HEK293 (cell line): ENCODE data around the gene FAM216B.

Source experiments
- CTCF ChIA-PET: fragments of 350-600 bp; formaldehyde crosslinking; extraction: SDS; loops from one replicate; lab custom pipeline; 2021; ENCODE audit warnings: antibody characterized with exemption; lab: Yijun Ruan, JAX
- POLR2A ChIA-PET: fragments of 300-600 bp; formaldehyde crosslinking; extraction: SDS; loops from one replicate; lab custom pipeline; 2020; ENCODE audit warnings: antibody characterized with exemption, inconsistent platforms; lab: Yijun Ruan, JAX
- H3K27ac ChIP-seq: fragments of 200-500 bp; sonication (Bioruptor generic); 2 replicates; pipeline ENCODE4 v1.5.1; 2014; ENCODE audit warnings: low read depth, low read length, control low read depth, inconsistent platforms; ENCODE audit errors: extremely low read depth
- H3K36me3 ChIP-seq, 2 experiments: fragments of 200-500 bp in 1 of 2; sonication (Bioruptor generic) in 1 of 2; 1 replicate in 1 of 2; 2 replicates in 1 of 2; pipeline ENCODE4 v1.5.1; 2014 to 2017; ENCODE audit warnings: inconsistent platforms in 2 of 2, low read length in 2 of 2; ENCODE audit not compliant: control insufficient read depth in 2 of 2, insufficient read depth in 1 of 2
- H3K4me1 ChIP-seq: fragments of 200-500 bp; sonication (Bioruptor generic); 2 replicates; pipeline ENCODE4 v1.5.1; 2014; ENCODE audit warnings: mild to moderate bottlenecking, low read length, inconsistent platforms; ENCODE audit not compliant: control insufficient read depth, insufficient read depth
- H3K4me3 ChIP-seq: 2 replicates; pipeline ENCODE4 v1.5.1; 2011; ENCODE audit warnings: low read depth, mild to moderate bottlenecking, control low read depth, low read length, moderate library complexity
- H3K9me3 ChIP-seq: fragments of 200-500 bp; sonication (Bioruptor generic); 2 replicates; pipeline ENCODE4 v1.5.1; 2014; ENCODE audit warnings: low read depth, low read length, inconsistent platforms; ENCODE audit not compliant: control insufficient read depth, insufficient read depth
- BCL11A ChIP-seq: fragments of 450-650 bp; formaldehyde crosslinking; IDR thresholded peaks from 2 replicates; pipeline ENCODE4 v1.5.1; 2016; ENCODE audit warnings: low read depth, missing biosample characterization, missing genetic modification characterization
- GFI1B ChIP-seq: fragments of 450-650 bp; formaldehyde crosslinking; IDR thresholded peaks from 2 replicates; pipeline ENCODE4 v1.5.1; 2016; ENCODE audit warnings: missing biosample characterization, missing genetic modification characterization
- GLIS2 ChIP-seq: fragments of 450-650 bp; formaldehyde crosslinking; IDR thresholded peaks from 2 replicates; pipeline ENCODE4 v1.5.1; 2016; ENCODE audit warnings: missing biosample characterization, missing genetic modification characterization
- MYNN ChIP-seq: fragments of 450-650 bp; formaldehyde crosslinking; IDR thresholded peaks from 2 replicates; pipeline ENCODE4 v1.5.1; 2016; ENCODE audit warnings: missing biosample characterization, missing genetic modification characterization, borderline replicate concordance
- SALL2 ChIP-seq: fragments of 450-650 bp; formaldehyde crosslinking; IDR thresholded peaks from 2 replicates; pipeline ENCODE4 v1.5.0; 2017; ENCODE audit warnings: missing biosample characterization, mild to moderate bottlenecking, missing genetic modification characterization, borderline replicate concordance
- ZBTB1 ChIP-seq: fragments of 450-650 bp; formaldehyde crosslinking; IDR thresholded peaks from 2 replicates; pipeline ENCODE4 v1.5.1; 2016; ENCODE audit warnings: missing biosample characterization, missing genetic modification characterization
- ZBTB8A ChIP-seq: fragments of 450-650 bp; formaldehyde crosslinking; IDR thresholded peaks from 2 replicates; pipeline ENCODE4 v1.5.1; 2016; ENCODE audit warnings: missing biosample characterization, missing genetic modification characterization
- ZNF223 ChIP-seq: fragments of 450-650 bp; formaldehyde crosslinking; IDR thresholded peaks from 2 replicates; pipeline ENCODE4 v1.5.1; 2016; ENCODE audit warnings: missing biosample characterization, missing genetic modification characterization
- ZNF274 ChIP-seq, 2 experiments: fragments of 200-500 bp in 1 of 2; fragments of 450-650 bp in 1 of 2; sonication (Bioruptor generic) in 1 of 2; formaldehyde crosslinking in 1 of 2; IDR thresholded peaks; 2 replicates each; pipeline versions ENCODE4 v1.5.1 to v1.6.1; 2014 to 2016; ENCODE audit warnings: borderline replicate concordance in 1 of 2, inconsistent platforms in 1 of 2, low read length in 1 of 2, missing biosample characterization in 1 of 2, missing genetic modification characterization in 1 of 2
- ZNF324 ChIP-seq: fragments of 450-650 bp; formaldehyde crosslinking; IDR thresholded peaks from 2 replicates; pipeline ENCODE4 v1.5.1; 2016; ENCODE audit warnings: missing biosample characterization, missing genetic modification characterization
- ZNF423 ChIP-seq: fragments of 450-650 bp; formaldehyde crosslinking; IDR thresholded peaks from 2 replicates; pipeline ENCODE4 v1.5.1; 2016; ENCODE audit warnings: missing biosample characterization, missing genetic modification characterization
- ZNF433 ChIP-seq: fragments of 450-650 bp; formaldehyde crosslinking; IDR thresholded peaks from 2 replicates; pipeline ENCODE4 v1.5.1; 2016; ENCODE audit warnings: missing biosample characterization, missing genetic modification characterization, low read depth
- ZNF558 ChIP-seq: fragments of 450-650 bp; formaldehyde crosslinking; IDR thresholded peaks from 2 replicates; pipeline ENCODE4 v1.5.1; 2016; ENCODE audit warnings: missing biosample characterization, missing genetic modification characterization
- ZNF596 ChIP-seq: fragments of 450-650 bp; IDR thresholded peaks from 2 replicates; pipeline ENCODE4 v1.5.0; 2018; ENCODE audit warnings: missing biosample characterization, mild to moderate bottlenecking, missing genetic modification characterization, moderate library complexity
- ZNF626 ChIP-seq: fragments of 450-650 bp; sonication (Bioruptor Pico); formaldehyde crosslinking; IDR thresholded peaks from 2 replicates; pipeline ENCODE4 v1.5.1; 2018; ENCODE audit warnings: missing biosample characterization, missing genetic modification characterization, inconsistent platforms
- ZNF768 ChIP-seq: fragments of 450-650 bp; formaldehyde crosslinking; IDR thresholded peaks from 2 replicates; pipeline ENCODE4 v1.5.1; 2018; ENCODE audit warnings: missing biosample characterization, mild to moderate bottlenecking, missing genetic modification characterization
- ZXDB ChIP-seq: fragments of 450-650 bp; formaldehyde crosslinking; IDR thresholded peaks from 2 replicates; pipeline ENCODE4 v1.5.1; 2016; ENCODE audit warnings: missing biosample characterization, missing genetic modification characterization
- TF ChIP-seq, protein P1 (sequence below): fragments of 450-650 bp; formaldehyde crosslinking; IDR thresholded peaks from 2 replicates; pipeline ENCODE4 v1.5.1; 2016; ENCODE audit warnings: missing biosample characterization, missing genetic modification characterization
- TF ChIP-seq, protein P2 (sequence below): fragments of 450-650 bp; formaldehyde crosslinking; IDR thresholded peaks from 2 replicates; pipeline ENCODE4 v1.5.1; 2016; ENCODE audit warnings: missing biosample characterization, missing genetic modification characterization, borderline replicate concordance
- TF ChIP-seq, protein P3 (sequence below): fragments of 450-650 bp; formaldehyde crosslinking; IDR thresholded peaks from 2 replicates; pipeline ENCODE4 v1.5.1; 2017; ENCODE audit warnings: missing biosample characterization, missing genetic modification characterization
- TF ChIP-seq, protein P4 (sequence below): fragments of 450-650 bp; formaldehyde crosslinking; IDR thresholded peaks from 2 replicates; pipeline ENCODE4 v1.5.1; 2016; ENCODE audit warnings: missing biosample characterization, missing genetic modification characterization
- TF ChIP-seq, protein P5 (sequence below): fragments of 450-650 bp; IDR thresholded peaks from 2 replicates; pipeline ENCODE4 v1.5.1; 2018; ENCODE audit warnings: missing biosample characterization, missing genetic modification characterization

The FAM216B gene

DNA sequence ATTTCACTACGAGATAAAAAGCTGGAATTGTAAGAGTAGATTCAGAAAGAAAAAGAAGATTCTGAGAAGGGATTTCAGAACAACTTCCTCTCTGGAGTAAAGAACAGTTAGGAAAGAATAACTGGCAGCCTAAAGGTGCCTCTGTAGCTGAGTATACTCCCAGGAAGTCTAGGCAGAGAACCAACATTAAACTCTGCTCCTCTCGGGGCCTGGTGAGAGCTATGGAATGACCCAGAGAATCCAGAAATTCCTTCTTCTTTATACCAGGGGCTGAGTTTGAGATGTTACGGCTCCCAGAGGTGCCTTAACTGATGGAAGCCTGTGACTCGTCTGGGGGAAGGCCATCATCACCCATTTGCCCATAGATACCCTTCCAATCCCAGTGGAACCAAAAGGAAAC lies 39.1 kb downstream of the FAM216B start:
- TF ChIP-seq ZNF324 (tag by site-specific recombination), result no peak
- TF ChIP-seq, protein P1, sequence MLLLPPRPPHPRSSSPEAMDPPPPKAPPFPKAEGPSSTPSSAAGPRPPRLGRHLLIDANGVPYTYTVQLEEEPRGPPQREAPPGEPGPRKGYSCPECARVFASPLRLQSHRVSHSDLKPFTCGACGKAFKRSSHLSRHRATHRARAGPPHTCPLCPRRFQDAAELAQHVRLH (tag by site-specific recombination), result no peak
- TF ChIP-seq GFI1B (tag by site-specific recombination), result no peak
- no peak for TF ChIP-seq ZNF433 (tag by site-specific recombination)
- no peak for TF ChIP-seq GLIS2 (tag by site-specific recombination)
- TF ChIP-seq ZNF274 (IDR thresholded peaks at IDR 0.05; ENCODE audit: low read length), result no peak
- no peak for TF ChIP-seq ZNF274 (tag by site-specific recombination; IDR thresholded peaks at IDR 0.05; ENCODE audit: borderline replicate concordance)
- TF ChIP-seq, protein P2, sequence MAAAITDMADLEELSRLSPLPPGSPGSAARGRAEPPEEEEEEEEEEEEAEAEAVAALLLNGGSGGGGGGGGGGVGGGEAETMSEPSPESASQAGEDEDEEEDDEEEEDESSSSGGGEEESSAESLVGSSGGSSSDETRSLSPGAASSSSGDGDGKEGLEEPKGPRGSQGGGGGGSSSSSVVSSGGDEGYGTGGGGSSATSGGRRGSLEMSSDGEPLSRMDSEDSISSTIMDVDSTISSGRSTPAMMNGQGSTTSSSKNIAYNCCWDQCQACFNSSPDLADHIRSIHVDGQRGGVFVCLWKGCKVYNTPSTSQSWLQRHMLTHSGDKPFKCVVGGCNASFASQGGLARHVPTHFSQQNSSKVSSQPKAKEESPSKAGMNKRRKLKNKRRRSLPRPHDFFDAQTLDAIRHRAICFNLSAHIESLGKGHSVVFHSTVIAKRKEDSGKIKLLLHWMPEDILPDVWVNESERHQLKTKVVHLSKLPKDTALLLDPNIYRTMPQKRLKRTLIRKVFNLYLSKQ (tag by site-specific recombination), result no peak
- no peak for TF ChIP-seq ZBTB8A (tag by site-specific recombination)
- TF ChIP-seq, all 188 proteins: peak for 0
- CTCF ChIA-PET, result interaction anchor here (0.7 kb wide), 1 partner anchor 73 kb away, joined by 3 read pairs; no protein-coding TSS in a partner anchor
- no peak overlapping the region for H3K4me3 ChIP-seq
- H3K36me3 ChIP-seq, result no peaks in the 10 kb centered on the region
- H3K9me3 ChIP-seq, result no peaks in the 10 kb centered on the region
- POLR2A ChIA-PET, result no interaction called here
- H3K27ac ChIP-seq, result no peak overlapping the region
- H3K4me1 ChIP-seq, result no peaks in the 10 kb centered on the region

DNA sequence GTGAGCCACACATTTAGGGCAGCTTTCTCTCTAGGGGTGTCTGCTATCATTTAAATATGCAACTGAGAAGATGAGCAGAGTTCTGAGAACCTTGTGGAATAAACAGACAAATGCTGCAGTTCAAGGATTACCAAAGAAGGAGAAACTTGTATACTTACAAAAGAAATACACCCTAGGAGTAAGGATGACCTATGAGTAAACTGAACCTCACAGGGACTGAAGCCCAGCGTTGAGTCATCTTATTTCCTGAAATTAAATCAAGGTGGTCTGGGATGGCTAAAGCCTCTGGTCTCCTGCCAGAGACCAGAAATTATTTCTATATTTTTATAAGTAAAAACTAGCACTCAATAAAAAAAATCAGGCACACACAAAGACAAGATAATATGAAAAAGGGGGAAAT lies 40.1 kb downstream of the FAM216B start:
- CTCF ChIA-PET, result no interaction called here

DNA sequence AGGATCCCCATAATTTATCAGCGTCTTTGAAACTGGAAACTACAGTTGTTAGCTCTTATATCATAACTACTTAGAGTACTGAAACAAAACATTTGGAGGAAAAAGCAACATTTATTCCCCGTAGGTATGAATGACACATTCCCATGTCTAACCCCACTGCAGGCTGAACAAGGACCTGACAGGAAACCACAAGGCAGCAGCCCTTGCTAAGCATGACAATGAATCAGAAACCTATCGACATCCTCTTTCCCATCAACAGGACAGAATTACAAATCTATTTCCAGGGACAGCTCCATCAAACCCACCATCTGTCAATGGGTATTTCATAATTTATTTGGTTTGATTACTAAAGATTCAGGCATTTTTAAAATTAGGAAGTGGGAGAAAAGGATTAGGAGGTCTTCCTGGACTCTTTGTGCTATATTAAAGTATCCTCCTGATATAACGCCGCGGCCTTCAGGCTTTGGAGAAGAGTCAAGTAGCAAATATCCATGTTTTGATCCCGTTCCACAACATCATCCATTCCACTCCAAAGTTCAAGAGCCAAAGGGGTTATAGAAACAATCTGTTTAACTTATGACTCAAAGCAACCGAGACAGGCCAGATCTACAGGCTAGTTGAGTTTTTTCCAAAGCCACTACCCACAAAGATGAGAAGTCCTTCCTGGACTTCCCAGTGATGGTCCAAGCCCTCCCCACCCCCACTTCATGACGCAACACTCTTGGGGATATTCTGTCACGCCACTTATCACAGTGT lies 51.1 kb downstream of the FAM216B start:
- no peak overlapping the region for H3K4me3 ChIP-seq
- ChIA-PET POLR2A (no interaction called here), CTCF (no interaction called here)
- H3K27ac ChIP-seq, result no peak overlapping the region
- no peaks in the 10 kb centered on the region for H3K36me3 ChIP-seq
- H3K4me1 ChIP-seq, result no peaks in the 10 kb centered on the region
- H3K9me3 ChIP-seq, result no peaks in the 10 kb centered on the region
- TF ChIP-seq, protein P3, sequence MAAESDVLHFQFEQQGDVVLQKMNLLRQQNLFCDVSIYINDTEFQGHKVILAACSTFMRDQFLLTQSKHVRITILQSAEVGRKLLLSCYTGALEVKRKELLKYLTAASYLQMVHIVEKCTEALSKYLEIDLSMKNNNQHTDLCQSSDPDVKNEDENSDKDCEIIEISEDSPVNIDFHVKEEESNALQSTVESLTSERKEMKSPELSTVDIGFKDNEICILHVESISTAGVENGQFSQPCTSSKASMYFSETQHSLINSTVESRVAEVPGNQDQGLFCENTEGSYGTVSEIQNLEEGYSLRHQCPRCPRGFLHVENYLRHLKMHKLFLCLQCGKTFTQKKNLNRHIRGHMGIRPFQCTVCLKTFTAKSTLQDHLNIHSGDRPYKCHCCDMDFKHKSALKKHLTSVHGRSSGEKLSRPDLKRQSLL (tag by site-specific recombination), result no peak
- TF ChIP-seq, protein P4, sequence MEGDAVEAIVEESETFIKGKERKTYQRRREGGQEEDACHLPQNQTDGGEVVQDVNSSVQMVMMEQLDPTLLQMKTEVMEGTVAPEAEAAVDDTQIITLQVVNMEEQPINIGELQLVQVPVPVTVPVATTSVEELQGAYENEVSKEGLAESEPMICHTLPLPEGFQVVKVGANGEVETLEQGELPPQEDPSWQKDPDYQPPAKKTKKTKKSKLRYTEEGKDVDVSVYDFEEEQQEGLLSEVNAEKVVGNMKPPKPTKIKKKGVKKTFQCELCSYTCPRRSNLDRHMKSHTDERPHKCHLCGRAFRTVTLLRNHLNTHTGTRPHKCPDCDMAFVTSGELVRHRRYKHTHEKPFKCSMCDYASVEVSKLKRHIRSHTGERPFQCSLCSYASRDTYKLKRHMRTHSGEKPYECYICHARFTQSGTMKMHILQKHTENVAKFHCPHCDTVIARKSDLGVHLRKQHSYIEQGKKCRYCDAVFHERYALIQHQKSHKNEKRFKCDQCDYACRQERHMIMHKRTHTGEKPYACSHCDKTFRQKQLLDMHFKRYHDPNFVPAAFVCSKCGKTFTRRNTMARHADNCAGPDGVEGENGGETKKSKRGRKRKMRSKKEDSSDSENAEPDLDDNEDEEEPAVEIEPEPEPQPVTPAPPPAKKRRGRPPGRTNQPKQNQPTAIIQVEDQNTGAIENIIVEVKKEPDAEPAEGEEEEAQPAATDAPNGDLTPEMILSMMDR (tag by site-specific recombination), result no peak
- no peak for TF ChIP-seq MYNN (tag by site-specific recombination)
- no peak for TF ChIP-seq ZNF626 (tag by site-specific recombination)
- no peak for TF ChIP-seq SALL2
- no peak for TF ChIP-seq ZXDB
- no peak for TF ChIP-seq BCL11A (tag by site-specific recombination)
- no peak for TF ChIP-seq ZNF558 (tag by site-specific recombination)
- no peak for TF ChIP-seq ZNF596 (tag by site-specific recombination)
- no peak for TF ChIP-seq ZNF768 (tag by site-specific recombination)
- no peak for TF ChIP-seq ZNF223
- no peak for TF ChIP-seq ZNF423 (tag by site-specific recombination)

More for the DNA sequence above, 40.1 kb downstream of the FAM216B start:
- POLR2A ChIA-PET, result no interaction called here
- no peaks in the 10 kb centered on the region for H3K9me3 ChIP-seq
- no peaks in the 10 kb centered on the region for H3K36me3 ChIP-seq
- no peak for TF ChIP-seq ZBTB1 (tag by site-specific recombination)
- TF ChIP-seq, protein P5, sequence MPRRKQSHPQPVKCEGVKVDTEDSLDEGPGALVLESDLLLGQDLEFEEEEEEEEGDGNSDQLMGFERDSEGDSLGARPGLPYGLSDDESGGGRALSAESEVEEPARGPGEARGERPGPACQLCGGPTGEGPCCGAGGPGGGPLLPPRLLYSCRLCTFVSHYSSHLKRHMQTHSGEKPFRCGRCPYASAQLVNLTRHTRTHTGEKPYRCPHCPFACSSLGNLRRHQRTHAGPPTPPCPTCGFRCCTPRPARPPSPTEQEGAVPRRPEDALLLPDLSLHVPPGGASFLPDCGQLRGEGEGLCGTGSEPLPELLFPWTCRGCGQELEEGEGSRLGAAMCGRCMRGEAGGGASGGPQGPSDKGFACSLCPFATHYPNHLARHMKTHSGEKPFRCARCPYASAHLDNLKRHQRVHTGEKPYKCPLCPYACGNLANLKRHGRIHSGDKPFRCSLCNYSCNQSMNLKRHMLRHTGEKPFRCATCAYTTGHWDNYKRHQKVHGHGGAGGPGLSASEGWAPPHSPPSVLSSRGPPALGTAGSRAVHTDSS (tag by site-specific recombination), result no peak
- TF ChIP-seq, protein P3 (tag by site-specific recombination), result no peak
- TF ChIP-seq, all 188 proteins: peak for 0
- H3K4me1 ChIP-seq, result no peaks in the 10 kb centered on the region
- H3K4me3 ChIP-seq, result no peak overlapping the region
- no peak overlapping the region for H3K27ac ChIP-seq
